ENCODE measurements around the gene PPP2R5A.

Gene PPP2R5A

GRCh38 chr1:212284744-212285684 lies at the start of gene PPP2R5A:
Gene PPP2R5A (plus strand): TSS chr1:212285410. CDS start chr1:212286111, 701 bp downstream.
- DNase-seq, result peak; percentile 99

GRCh38 chr1:212235857-212236256 lies 49.4 kb upstream of the PPP2R5A start:
- no peak for DNase-seq

GRCh38 chr1:212236664-212237220 lies 48.5 kb upstream of the PPP2R5A start:
- no peak for DNase-seq

- DNase-seq, result peak; percentile 13
These were observed 47.6 kb upstream of the PPP2R5A start for GRCh38 chr1:212237651-212238050.

GRCh38 chr1:212238552-212238951 lies 46.7 kb upstream of the PPP2R5A start:
- no peak for DNase-seq

GRCh38 chr1:212241501-212241900 lies 43.7 kb upstream of the PPP2R5A start:
- DNase-seq, result no peak

- no peak for DNase-seq
These were observed 43.3 kb upstream of the PPP2R5A start for GRCh38 chr1:212241957-212242287.

GRCh38 chr1:212242288-212242984 lies 42.8 kb upstream of the PPP2R5A start:
- DNase-seq, result no peak

- no peak for DNase-seq
These were observed 42.3 kb upstream of the PPP2R5A start for GRCh38 chr1:212242985-212243308.

- no peak for DNase-seq
These were observed 40.8 kb upstream of the PPP2R5A start for GRCh38 chr1:212244441-212244840.

GRCh38 chr1:212247179-212247721 lies 38.0 kb upstream of the PPP2R5A start:
- DNase-seq, result peak; percentile 66

GRCh38 chr1:212247988-212248387 lies 37.2 kb upstream of the PPP2R5A start:
- no peak for DNase-seq

GRCh38 chr1:212254853-212255363 lies 30.3 kb upstream of the PPP2R5A start:
- DNase-seq, result no peak

GRCh38 chr1:212255705-212256307 lies 29.4 kb upstream of the PPP2R5A start:
- no peak for DNase-seq

GRCh38 chr1:212256369-212256768 lies 28.8 kb upstream of the PPP2R5A start:
- DNase-seq, result no peak

GRCh38 chr1:212257157-212257556 lies 28.1 kb upstream of the PPP2R5A start:
- DNase-seq, result no peak

- no peak for DNase-seq
These were observed 25.3 kb upstream of the PPP2R5A start for GRCh38 chr1:212259693-212260480.

- no peak for DNase-seq
These were observed 24.5 kb upstream of the PPP2R5A start for GRCh38 chr1:212260557-212261355.

GRCh38 chr1:212261361-212261929 lies 23.8 kb upstream of the PPP2R5A start:
- DNase-seq, result no peak

- DNase-seq, result no peak
These were observed 18.2 kb upstream of the PPP2R5A start for GRCh38 chr1:212267017-212267416.

- DNase-seq, result no peak
These were observed 17.8 kb upstream of the PPP2R5A start for GRCh38 chr1:212267460-212267859.

All from EL (cell line).